MM.1S (cell line): Measurements from ENCODE around the gene DBP.

Source experiments
- DNase-seq: peaks from one replicate; pipeline ENCODE4 v3.0.0-alpha.2; 2015
- H2AFZ ChIP-seq: fragments of 300-600 bp; sonication (generic); 2 replicates; pipeline ENCODE4 v1.6.0; 2016; ENCODE audit warnings: antibody characterized with exemption, low read length
- H3F3A ChIP-seq: fragments of 300-600 bp; sonication (generic); 2 replicates; pipeline ENCODE4 v1.6.1; 2016; ENCODE audit warnings: mild to moderate bottlenecking, antibody characterized with exemption, low read length, moderate library complexity, mixed read lengths; ENCODE audit not compliant: insufficient read depth
- H3K27ac ChIP-seq: fragments of 300-600 bp; sonication (generic); 2 replicates; pipeline ENCODE4 v1.5.1; 2016; ENCODE audit warnings: mild to moderate bottlenecking, low read length
- H3K27me3 ChIP-seq: fragments of 300-600 bp; sonication (generic); replicated peaks from 2 replicates; pipeline ENCODE4 v1.6.0; 2016; ENCODE audit warnings: low read length; ENCODE audit not compliant: insufficient read depth
- H3K36me3 ChIP-seq: fragments of 300-600 bp; sonication (generic); replicated peaks from 2 replicates; pipeline ENCODE4 v1.6.1; 2016; ENCODE audit warnings: mild to moderate bottlenecking, low read length, mixed read lengths; ENCODE audit not compliant: insufficient read depth
- H3K4me1 ChIP-seq: fragments of 300-600 bp; sonication (generic); 2 replicates; pipeline ENCODE4 v1.6.1; 2016; ENCODE audit warnings: low read length, mixed read lengths
- H3K4me2 ChIP-seq: fragments of 300-600 bp; sonication (generic); 2 replicates; pipeline ENCODE4 v1.6.0; 2016; ENCODE audit warnings: low read depth, low read length
- H3K4me3 ChIP-seq: fragments of 300-600 bp; sonication (generic); 2 replicates; pipeline ENCODE4 v1.5.1; 2016; ENCODE audit warnings: low read length, mixed read lengths
- H3K79me2 ChIP-seq: fragments of 300-600 bp; sonication (generic); 2 replicates; pipeline ENCODE4 v1.6.1; 2016; ENCODE audit warnings: mixed run types, low read length, mixed read lengths
- H3K9ac ChIP-seq: fragments of 300-600 bp; sonication (generic); 2 replicates; pipeline ENCODE4 v1.6.1; 2016; ENCODE audit warnings: low read length, mixed read lengths
- H3K9me2 ChIP-seq: fragments of 300-600 bp; sonication (generic); replicated peaks from 2 replicates; pipeline ENCODE4 v1.6.1; 2016; ENCODE audit warnings: mild to moderate bottlenecking, low read length, mixed read lengths; ENCODE audit not compliant: insufficient read depth
- H3K9me3 ChIP-seq: fragments of 300-600 bp; sonication (generic); replicated peaks from 2 replicates; pipeline ENCODE4 v1.6.1; 2016; ENCODE audit warnings: mild to moderate bottlenecking, low read length, mixed read lengths; ENCODE audit not compliant: insufficient read depth
- H4K20me1 ChIP-seq: fragments of 300-600 bp; sonication (generic); 2 replicates; pipeline ENCODE4 v1.6.1; 2016; ENCODE audit warnings: mild to moderate bottlenecking, low read length, moderate library complexity, mixed read lengths; ENCODE audit not compliant: insufficient read depth
- EZH2 ChIP-seq: fragments of 300-600 bp; sonication (generic); optimal IDR thresholded peaks from 2 replicates; pipeline ENCODE3; 2017; ENCODE audit warnings: low read depth, mild to moderate bottlenecking, antibody characterized with exemption, low read length, mixed read lengths
- EZH2phosphoT487 ChIP-seq: fragments of 300-600 bp; sonication (generic); IDR thresholded peaks from 2 replicates; pipeline ENCODE4 v1.6.1; 2018; ENCODE audit warnings: antibody characterized with exemption, low read length
- TF ChIP-seq, protein P1 (sequence below): fragments of 300-600 bp; sonication (generic); IDR thresholded peaks from 2 replicates; pipeline ENCODE4 v1.5.1; 2016; ENCODE audit warnings: antibody characterized with exemption, low read length, mixed read lengths

DBP gene

DNA sequence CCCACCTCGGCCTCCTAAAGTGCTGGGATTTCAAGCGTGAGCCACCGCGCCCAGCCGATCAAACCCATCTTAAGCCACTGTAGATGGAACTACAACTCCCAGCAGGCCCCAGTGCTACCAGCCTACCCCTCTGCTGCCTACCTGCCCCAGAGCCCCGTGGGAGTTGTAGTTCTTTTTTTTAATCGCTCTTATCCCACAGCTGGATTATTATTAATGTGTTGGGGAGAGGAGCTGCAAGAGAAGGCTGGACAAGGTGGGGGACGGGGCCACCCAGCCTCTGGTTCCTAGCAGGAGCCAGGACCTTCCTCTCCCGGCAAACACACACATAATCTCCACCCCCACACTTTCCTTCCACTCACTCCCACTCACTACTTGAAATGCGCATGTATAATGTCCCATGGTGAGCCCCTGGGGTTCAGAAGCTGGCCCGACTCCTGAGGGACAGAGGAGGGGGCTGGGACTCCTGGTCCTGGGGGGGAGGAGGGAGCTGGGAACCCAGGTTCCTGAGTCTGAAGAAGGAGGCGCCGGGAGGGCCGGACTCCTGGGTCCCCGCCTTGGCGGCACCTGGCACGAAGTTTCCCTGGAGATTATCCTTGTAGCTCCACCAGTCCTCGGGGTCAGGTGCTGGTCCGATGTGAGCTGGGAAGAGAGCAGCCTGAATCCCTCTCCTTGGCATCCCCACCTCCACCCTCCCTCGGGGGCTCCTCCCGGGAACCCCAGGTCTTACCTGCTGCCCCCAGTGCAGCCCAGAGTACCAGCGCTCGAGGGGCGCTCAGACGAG is 7.8 kb upstream of the DBP start:
- Histone ChIP-seq H2AFZ (peak overlapping the region; percentile 68), H3K9me3 (no peaks in the 10 kb centered on the region), H3K27ac (no peak overlapping the region), H3K4me1 (peaks cover 7% of the 10 kb centered on the region; the same call in 1 of the 2 replicates), H3K36me3 (no peaks in the 10 kb centered on the region), H3K9me2 (no peaks in the 10 kb centered on the region), H3K4me3 (peak overlapping the region; percentile 57), H3F3A (no peaks in the 10 kb centered on the region; the same call in 1 of the 2 replicates), H4K20me1 (no peaks in the 10 kb centered on the region), H3K9ac (no peak overlapping the region), H3K79me2 (no peaks in the 10 kb centered on the region), H3K4me2 (peak overlapping the region; percentile 81), H3K27me3 (peaks cover 39% of the 10 kb centered on the region)
- peak; percentile 66 for DNase-seq
- TF ChIP-seq, protein P1, sequence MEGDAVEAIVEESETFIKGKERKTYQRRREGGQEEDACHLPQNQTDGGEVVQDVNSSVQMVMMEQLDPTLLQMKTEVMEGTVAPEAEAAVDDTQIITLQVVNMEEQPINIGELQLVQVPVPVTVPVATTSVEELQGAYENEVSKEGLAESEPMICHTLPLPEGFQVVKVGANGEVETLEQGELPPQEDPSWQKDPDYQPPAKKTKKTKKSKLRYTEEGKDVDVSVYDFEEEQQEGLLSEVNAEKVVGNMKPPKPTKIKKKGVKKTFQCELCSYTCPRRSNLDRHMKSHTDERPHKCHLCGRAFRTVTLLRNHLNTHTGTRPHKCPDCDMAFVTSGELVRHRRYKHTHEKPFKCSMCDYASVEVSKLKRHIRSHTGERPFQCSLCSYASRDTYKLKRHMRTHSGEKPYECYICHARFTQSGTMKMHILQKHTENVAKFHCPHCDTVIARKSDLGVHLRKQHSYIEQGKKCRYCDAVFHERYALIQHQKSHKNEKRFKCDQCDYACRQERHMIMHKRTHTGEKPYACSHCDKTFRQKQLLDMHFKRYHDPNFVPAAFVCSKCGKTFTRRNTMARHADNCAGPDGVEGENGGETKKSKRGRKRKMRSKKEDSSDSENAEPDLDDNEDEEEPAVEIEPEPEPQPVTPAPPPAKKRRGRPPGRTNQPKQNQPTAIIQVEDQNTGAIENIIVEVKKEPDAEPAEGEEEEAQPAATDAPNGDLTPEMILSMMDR: no peak
- no peak for TF ChIP-seq EZH2
- no peak for TF ChIP-seq EZH2phosphoT487

DNA sequence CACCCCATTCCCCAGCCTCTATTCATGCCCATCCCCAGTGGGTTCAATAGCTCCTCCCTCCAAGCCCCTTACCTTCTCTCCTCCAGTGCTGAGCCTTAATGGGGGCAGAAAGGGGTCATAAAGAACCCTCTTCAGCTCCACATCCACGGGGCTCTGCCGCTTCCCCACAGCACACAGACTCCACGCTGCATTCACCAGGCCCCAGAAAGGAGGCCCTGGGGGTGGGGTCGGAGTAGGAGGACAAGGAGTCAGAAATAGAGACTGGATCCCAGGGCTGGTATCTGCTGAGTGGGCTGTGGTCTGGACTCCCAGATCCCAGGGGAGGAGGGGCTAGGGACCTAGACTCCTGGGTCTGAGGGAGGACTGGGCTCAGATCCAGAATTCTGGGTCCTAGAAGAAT is 7.2 kb upstream of the DBP start:
- H4K20me1 ChIP-seq: no peaks in the 10 kb centered on the region
- no peak overlapping the region for H3K4me2 ChIP-seq
- peaks cover 39% of the 10 kb centered on the region for H3K27me3 ChIP-seq
- no peak overlapping the region for H3K27ac ChIP-seq
- H3K79me2 ChIP-seq: no peaks in the 10 kb centered on the region
- peaks cover 5% of the 10 kb centered on the region; the same call in 1 of the 2 replicates for H3K4me1 ChIP-seq
- H3F3A ChIP-seq: no peaks in the 10 kb centered on the region; the same call in 1 of the 2 replicates
- TF ChIP-seq, protein P1: no peak
- TF ChIP-seq EZH2phosphoT487: no peak
- H3K9me3 ChIP-seq: no peaks in the 10 kb centered on the region
- H3K4me3 ChIP-seq: no peak overlapping the region
- no peaks in the 10 kb centered on the region for H3K36me3 ChIP-seq
- no peak for DNase-seq
- no peaks in the 10 kb centered on the region for H3K9me2 ChIP-seq
- no peak overlapping the region for H2AFZ ChIP-seq
- H3K9ac ChIP-seq: no peak overlapping the region

DNA sequence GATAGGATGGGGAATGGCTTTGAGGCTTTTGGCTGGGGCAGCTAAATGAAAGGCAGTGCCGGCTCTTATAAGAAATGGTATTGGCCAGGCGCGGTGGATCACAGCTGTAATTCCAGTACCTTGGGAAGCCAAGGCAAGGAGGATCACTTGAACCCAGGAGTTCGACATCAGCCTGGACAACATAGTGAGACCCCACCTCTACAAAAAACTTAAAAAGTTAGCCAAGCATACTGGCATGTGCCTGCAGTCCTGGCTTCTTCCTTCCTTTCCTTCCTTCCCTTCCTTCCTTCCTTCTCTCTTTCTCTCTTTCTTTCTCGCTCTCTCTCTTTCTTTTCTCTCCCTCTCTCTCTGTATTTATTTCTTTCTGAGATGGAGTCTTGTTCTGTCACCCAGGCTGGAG is 5.7 kb upstream of the DBP start:
- Histone ChIP-seq H3K27me3 (peaks cover 33% of the 10 kb centered on the region), H3K9me3 (no peaks in the 10 kb centered on the region), H3K9me2 (no peaks in the 10 kb centered on the region)

More for the DNA sequence above, 5.7 kb upstream of the DBP start:
- H2AFZ ChIP-seq: no peak overlapping the region
- no peak overlapping the region for H3K4me2 ChIP-seq
- no peak overlapping the region for H3K27ac ChIP-seq
- no peaks in the 10 kb centered on the region for H3K36me3 ChIP-seq
- peaks cover 10% of the 10 kb centered on the region for H3K4me1 ChIP-seq
- H3K4me3 ChIP-seq: no peak overlapping the region
- no peaks in the 10 kb centered on the region; the same call in 1 of the 2 replicates for H3F3A ChIP-seq
- no peaks in the 10 kb centered on the region for H3K79me2 ChIP-seq
- no peak for DNase-seq
- TF ChIP-seq EZH2phosphoT487 (no peak), EZH2 (no peak)
- TF ChIP-seq, protein P1: no peak
- H4K20me1 ChIP-seq: no peaks in the 10 kb centered on the region
- H3K9ac ChIP-seq: no peak overlapping the region
